WI38 (cell line): ENCODE measurements around the gene SLC2A6.

Experiments used
- H3K4me3 ChIP-seq: 2 replicates; pipeline ENCODE4 v1.5.1; 2011; ENCODE audit warnings: low read depth, mild to moderate bottlenecking, control low read depth, low read length
- TF ChIP-seq, protein P1 (sequence below): IDR thresholded peaks from 2 replicates; pipeline ENCODE4 v1.5.1; 2012; ENCODE audit warnings: low read depth, mild to moderate bottlenecking, control low read depth, low read length

SLC2A6 gene

DNA sequence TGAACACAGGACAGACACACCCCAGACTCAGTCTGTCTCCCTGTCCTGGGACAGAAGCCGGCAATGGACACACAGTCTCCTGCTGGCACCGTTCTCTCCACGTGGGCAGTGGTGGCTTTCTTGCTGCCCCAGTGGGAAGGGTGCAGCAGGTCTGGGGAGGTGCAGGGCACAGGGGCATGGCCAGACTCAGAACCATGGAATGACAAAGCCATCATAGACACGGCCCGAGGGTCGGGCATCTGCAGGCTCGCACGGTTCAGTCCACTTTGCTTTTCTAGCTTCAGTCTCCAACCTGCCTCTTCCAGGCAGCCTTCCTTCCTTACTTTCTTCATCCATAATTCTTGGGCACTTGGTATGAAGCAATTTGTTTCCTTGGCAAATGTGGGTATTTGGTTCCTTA is 29.1 kb upstream of the SLC2A6 start:
- TF ChIP-seq, protein P1, sequence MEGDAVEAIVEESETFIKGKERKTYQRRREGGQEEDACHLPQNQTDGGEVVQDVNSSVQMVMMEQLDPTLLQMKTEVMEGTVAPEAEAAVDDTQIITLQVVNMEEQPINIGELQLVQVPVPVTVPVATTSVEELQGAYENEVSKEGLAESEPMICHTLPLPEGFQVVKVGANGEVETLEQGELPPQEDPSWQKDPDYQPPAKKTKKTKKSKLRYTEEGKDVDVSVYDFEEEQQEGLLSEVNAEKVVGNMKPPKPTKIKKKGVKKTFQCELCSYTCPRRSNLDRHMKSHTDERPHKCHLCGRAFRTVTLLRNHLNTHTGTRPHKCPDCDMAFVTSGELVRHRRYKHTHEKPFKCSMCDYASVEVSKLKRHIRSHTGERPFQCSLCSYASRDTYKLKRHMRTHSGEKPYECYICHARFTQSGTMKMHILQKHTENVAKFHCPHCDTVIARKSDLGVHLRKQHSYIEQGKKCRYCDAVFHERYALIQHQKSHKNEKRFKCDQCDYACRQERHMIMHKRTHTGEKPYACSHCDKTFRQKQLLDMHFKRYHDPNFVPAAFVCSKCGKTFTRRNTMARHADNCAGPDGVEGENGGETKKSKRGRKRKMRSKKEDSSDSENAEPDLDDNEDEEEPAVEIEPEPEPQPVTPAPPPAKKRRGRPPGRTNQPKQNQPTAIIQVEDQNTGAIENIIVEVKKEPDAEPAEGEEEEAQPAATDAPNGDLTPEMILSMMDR: no peak
- H3K4me3 ChIP-seq: no peak overlapping the region

DNA sequence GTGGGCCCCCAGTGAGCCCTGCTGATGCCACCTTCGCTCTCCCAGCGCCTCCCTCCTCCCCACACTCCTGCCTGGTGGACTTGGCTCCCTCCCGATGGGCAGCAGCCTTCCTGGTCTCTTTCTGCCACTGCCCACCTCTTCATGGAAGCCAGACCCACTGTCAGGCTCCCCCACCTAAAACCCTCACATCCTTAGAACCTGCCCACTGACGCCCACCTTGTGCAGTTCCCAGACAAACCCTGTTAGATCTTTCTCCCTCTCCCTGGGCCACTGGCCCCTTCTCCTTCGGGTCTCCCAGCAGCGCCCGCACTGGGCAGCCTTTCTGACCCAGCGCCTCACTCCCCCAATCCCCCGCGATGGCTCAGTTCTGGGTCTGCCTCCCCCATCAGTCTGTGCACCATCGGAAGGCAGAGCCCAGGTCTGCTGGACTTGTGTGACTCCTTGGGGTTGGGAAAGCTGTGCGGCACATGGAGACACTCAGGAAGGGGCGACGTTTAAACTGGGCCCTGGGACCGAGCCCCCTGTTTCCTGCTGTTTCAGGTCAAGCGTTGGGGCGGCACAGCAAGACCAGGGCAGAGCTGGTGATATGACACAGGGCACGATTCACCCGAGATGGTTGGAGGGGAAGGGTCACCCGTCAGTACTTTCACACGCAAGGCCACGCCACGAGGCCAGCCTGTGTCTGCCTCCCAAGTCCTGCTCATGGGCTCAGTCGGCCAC is 28.5 kb upstream of the SLC2A6 start:
- H3K4me3 ChIP-seq: no peak overlapping the region
- TF ChIP-seq, protein P1: no peak

DNA sequence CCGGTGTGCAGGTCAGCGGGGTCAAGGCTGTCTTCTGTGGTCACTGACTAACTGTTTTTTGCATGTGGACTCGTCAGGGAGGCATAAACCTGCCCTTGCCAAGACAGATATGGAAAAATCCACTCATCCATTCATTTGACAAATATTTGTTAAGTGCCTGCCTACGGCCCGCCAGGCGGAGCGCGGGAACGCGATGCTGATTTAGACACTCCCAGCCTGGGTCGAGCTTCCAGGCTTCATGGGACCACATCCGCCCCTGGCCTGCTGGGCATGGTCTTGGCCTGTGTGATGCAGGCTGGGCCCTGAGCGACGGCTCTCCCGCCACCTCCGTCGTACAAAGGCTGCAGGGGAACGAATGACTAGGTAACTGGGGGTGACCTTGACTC is 27.7 kb upstream of the SLC2A6 start:
- TF ChIP-seq, protein P1: no peak
- H3K4me3 ChIP-seq: no peak overlapping the region

DNA sequence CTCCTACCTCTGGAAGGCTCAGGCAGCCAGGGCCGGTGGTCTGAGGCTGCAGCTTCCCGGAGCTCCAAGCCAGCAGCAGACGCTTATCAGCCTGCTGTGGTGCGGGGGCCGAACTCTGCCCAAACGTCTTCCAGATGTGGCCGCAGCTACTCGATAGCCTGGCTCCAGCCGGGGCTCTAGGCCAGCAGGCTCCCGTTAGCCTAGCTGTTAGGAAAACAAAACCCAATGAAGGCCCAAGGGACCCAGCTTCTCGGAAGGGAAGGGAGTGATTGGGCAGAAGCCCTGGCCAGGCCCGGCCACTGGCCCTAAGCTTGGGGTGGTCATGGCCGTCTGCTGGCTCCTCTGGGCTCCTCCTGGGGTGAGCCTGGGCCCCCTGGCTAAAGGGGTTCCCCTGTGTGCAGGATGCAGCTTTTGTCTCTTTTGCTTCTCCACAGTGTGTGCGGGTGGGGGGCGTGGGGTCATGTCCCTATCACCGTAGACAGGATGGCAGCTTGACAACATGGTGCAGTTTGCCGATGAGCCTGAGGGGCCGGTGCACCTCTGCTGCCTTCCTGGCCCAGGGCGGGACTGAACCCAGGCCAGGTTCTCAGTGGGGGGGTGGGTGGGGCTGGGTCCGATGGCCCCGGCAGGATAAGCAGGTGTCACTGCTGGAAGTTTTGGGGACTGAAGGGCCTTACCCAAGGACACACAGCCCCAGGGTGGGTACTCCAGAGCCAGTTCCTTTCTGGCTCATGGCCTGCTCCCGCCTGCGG is 27.2 kb upstream of the SLC2A6 start:
- TF ChIP-seq, protein P1: no peak
- H3K4me3 ChIP-seq: no peak overlapping the region

DNA sequence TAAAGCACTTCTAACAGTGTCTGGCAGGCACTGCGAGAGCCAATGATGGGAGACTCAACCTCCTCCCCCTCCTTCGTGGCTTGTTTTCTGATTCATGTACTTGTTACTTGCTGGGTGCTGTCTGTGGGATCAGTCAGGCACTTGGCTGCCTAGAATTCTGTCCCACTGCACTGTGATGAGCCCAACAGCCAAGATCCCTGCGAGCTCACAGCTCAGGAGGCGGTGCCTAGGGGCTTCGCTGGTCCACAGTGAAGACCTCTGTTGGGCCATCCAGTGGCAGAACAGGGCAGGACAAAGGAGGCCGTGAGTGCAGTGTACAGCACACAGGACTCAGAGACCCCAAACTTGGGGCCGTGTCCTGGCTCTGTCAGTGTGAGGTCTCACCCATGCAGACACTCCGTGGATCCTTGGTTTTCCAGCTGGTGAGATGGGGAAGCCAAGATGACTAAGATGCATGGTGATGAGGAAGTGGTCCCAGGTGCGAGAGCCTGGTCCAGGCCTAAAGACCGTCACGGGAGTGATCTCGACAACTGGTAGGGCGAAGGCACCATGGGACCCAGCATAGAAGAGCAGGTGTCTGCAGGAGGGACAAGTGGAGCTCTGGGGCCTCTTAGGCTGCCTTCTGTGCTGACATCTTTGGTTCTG is 26.4 kb upstream of the SLC2A6 start:
- no peak overlapping the region for H3K4me3 ChIP-seq
- TF ChIP-seq, protein P1: no peak

DNA sequence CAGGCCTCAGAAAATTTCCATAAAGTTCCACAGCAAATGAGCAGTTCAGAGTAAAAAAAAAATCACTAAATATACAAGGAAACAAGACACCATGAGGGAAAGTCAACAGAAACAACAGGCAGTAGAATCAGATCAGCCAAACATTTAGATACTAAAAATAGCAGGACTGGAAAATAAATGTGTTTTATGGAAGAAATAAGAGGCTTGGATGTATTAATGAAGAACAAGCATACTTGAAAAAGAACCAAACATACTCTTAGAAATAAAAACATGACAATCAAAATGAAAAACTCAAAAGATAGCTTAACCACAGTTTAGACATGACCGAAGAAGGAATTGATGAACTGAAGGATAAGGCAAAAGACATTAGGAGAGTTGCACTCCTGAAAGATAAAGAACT is 23.2 kb upstream of the SLC2A6 start:
- TF ChIP-seq, protein P1: no peak
- H3K4me3 ChIP-seq: no peak overlapping the region

DNA sequence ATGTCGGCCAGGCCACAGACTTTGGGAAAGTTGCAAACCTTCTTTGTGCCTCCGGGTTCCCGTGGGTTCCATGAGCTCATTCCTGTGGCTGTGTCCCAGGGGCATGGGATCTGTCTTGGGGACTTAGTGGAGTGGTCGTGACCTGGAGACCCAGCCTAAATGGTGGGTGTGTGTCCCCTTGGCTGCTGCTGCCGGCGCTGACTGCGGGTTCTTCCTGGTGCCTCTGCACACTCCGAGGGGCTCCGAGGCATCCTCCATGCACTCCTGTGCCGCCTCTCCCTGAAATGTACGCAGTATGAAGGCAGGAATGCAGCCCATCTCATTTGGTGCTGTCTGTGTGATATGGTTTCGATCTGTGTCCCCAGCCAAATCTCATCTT is 21.0 kb upstream of the SLC2A6 start:
- TF ChIP-seq, protein P1: no peak
- no peak overlapping the region for H3K4me3 ChIP-seq
